ENCODE measurements around the gene USH2A. TPM values are rescaled to one million over a fixed set of nuclear protein-coding genes. Genes with fewer than 3 reads are reported as not detected.

The USH2A gene
- total RNA-seq, 6 donors from 2014 or later = under 0.01 to 0.11 TPM; not detected in 4

DNA sequence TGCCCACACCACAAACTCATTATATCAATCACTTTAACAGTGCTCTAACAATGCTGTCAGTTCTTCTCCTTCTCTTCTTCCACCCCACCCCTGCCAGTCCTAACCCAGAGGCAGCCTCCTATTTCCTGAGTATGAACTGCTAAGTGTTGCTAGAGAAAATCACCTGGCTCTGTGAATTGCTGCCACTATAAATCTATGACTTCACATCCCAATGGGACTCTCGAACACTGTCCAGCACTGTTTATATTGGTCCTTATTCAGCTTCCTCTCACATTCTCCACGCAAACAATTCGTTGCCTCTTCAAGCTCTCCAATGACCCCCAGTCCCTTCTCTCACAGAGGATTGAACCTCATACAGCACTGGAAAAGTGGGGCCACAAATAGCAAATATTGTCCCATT lies 27.0 kb upstream of the USH2A start:
- 37 to 38% methylated on average over 3 of the region's 3 CpGs for WGBS, 2 donors
- H3K4me3 ChIP-seq = no peak overlapping the region
- H3K4me1 ChIP-seq = no peaks in the 10 kb centered on the region
- no peaks in the 10 kb centered on the region for H3K36me3 ChIP-seq
- no peak for TF ChIP-seq POLR2A (IDR thresholded peaks at IDR 0.05)
- no peak for TF ChIP-seq POLR2AphosphoS5 (IDR thresholded peaks at IDR 0.05)
- TF ChIP-seq, protein P1, sequence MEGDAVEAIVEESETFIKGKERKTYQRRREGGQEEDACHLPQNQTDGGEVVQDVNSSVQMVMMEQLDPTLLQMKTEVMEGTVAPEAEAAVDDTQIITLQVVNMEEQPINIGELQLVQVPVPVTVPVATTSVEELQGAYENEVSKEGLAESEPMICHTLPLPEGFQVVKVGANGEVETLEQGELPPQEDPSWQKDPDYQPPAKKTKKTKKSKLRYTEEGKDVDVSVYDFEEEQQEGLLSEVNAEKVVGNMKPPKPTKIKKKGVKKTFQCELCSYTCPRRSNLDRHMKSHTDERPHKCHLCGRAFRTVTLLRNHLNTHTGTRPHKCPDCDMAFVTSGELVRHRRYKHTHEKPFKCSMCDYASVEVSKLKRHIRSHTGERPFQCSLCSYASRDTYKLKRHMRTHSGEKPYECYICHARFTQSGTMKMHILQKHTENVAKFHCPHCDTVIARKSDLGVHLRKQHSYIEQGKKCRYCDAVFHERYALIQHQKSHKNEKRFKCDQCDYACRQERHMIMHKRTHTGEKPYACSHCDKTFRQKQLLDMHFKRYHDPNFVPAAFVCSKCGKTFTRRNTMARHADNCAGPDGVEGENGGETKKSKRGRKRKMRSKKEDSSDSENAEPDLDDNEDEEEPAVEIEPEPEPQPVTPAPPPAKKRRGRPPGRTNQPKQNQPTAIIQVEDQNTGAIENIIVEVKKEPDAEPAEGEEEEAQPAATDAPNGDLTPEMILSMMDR (IDR thresholded peaks at IDR 0.05) = no peak
- TF ChIP-seq EP300 (IDR thresholded peaks at IDR 0.05) = no peak
- no peaks in the 10 kb centered on the region for H3K27me3 ChIP-seq
- H3K9me3 ChIP-seq = no peaks in the 10 kb centered on the region
- DNase-seq (no peak), ATAC-seq (ENCODE audit: low FRiP score in 2 of 2) (no peak)
- H3K27ac ChIP-seq = no peak overlapping the region

DNA sequence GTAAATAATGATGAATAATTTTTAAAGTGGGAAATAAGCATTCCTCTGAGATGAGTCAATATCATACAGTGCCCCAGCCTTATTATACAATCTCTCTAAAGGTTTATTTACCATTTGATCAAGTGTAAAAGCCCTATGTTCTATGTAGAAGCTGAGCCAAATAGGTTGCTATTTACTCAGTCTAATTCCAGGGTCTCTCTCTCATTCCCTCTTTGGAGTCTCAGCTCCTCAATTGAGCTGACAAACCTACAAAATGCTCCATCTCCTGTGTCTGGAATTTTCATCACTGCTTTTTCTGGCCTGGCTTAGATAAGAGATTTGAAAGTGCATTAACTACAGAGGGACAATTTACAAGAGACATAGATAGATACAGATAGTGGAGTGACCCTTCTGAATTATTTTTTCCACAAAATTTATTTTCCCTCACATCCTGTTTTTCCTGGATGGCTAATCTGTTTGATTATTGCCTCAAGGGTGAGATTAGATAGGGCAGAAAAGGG lies 24.8 kb upstream of the USH2A start:
- ATAC-seq (ENCODE audit: low FRiP score in 2 of 2) (no peak), DNase-seq (no peak)
- Histone ChIP-seq H3K36me3 (no peaks in the 10 kb centered on the region), H3K4me3 (no peak overlapping the region), H3K4me1 (no peaks in the 10 kb centered on the region), H3K27ac (no peak overlapping the region), H3K27me3 (no peaks in the 10 kb centered on the region), H3K9me3 (no peaks in the 10 kb centered on the region)
- no peak for TF ChIP-seq POLR2AphosphoS5 (IDR thresholded peaks at IDR 0.05)
- TF ChIP-seq, protein P1 (IDR thresholded peaks at IDR 0.05) = no peak

DNA sequence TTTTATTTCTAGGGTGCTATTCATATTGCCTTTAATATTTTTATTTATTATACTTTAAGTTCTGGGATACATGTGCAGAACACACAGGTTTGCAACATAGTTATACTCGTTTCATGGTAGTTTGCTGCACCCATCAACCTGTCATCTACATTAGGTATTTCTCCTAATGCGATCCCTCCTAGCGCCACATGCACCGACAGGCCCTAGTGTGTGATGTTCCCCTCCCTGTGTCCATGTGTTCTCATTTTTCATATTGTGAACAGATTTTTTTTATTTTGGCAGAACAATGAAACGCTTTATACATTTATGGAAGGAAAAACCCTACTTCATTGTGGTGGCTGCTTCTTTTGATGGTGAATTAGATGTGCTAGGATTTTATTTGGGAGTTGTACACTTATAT lies 14.4 kb upstream of the USH2A start:
- WGBS, 2 donors = 85 to 93% methylated on average over 5 of the region's 5 CpGs
- Histone ChIP-seq H3K4me1 (no peaks in the 10 kb centered on the region), H3K27ac (no peak overlapping the region), H3K9me3 (no peaks in the 10 kb centered on the region), H3K4me3 (no peak overlapping the region), H3K36me3 (no peaks in the 10 kb centered on the region), H3K27me3 (no peaks in the 10 kb centered on the region)
- ATAC-seq (ENCODE audit: low FRiP score in 2 of 2) (no peak), DNase-seq (no peak)
- TF ChIP-seq, protein P1 (IDR thresholded peaks at IDR 0.05) = no peak
- TF ChIP-seq POLR2A (IDR thresholded peaks at IDR 0.05) (no peak), POLR2AphosphoS5 (IDR thresholded peaks at IDR 0.05) (no peak), EP300 (IDR thresholded peaks at IDR 0.05) (no peak)

DNA sequence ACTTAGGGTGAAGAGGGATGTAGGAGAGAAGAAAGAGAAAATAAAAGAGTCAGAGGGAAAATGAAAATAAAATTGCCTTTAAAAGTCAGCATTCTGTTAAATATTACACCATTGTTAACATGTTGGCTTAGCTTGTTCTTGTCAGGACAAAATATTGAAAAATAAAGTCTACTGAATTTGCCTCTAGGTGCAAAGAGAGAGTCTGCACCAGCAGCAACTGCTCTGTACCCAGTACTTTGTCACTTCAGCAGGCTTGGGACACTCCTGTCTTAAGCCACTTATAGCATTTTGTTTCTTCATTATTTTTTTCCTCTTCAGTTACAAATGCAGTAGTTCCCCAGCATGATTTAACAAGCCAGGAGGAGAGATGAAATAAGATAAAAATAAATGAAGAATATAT lies 11.0 kb upstream of the USH2A start:
- no peaks in the 10 kb centered on the region for H3K36me3 ChIP-seq
- ATAC-seq (ENCODE audit: low FRiP score in 2 of 2) (no peak), DNase-seq (no peak)
- H3K27me3 ChIP-seq = no peaks in the 10 kb centered on the region
- no peaks in the 10 kb centered on the region for H3K9me3 ChIP-seq
- no peaks in the 10 kb centered on the region for H3K4me1 ChIP-seq
- H3K4me3 ChIP-seq = no peak overlapping the region
- TF ChIP-seq, protein P1 (IDR thresholded peaks at IDR 0.05) = no peak
- TF ChIP-seq POLR2AphosphoS5 (IDR thresholded peaks at IDR 0.05) (no peak), EP300 (IDR thresholded peaks at IDR 0.05) (no peak)
- no peak overlapping the region for H3K27ac ChIP-seq

DNA sequence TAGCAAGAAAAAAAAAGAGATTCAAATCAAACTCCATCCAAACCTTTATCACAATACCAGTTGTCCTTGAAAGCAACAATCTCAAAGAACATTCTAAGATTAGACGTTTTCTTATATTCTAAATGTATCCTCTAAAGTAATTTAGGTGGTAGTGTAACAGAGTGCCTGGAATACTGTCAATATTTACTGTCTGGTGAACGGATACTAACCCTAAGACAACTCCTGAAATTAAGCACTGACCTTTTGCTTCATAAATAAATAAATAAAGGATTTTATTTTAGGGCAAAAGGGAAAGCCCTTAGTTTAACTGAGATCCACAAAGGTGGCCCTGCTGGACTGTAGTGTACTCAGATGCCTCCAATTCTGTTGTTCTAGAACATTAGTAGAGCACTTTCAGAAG lies 9.9 kb upstream of the USH2A start:
- no peak for ATAC-seq (ENCODE audit: low FRiP score in 2 of 2)
- H3K27ac ChIP-seq = no peak overlapping the region
- no peaks in the 10 kb centered on the region for H3K36me3 ChIP-seq
- no peaks in the 10 kb centered on the region for H3K4me1 ChIP-seq
- 71 to 73% methylated on average over 2 of the region's 2 CpGs for WGBS, 2 donors
- no peaks in the 10 kb centered on the region for H3K27me3 ChIP-seq
- TF ChIP-seq, protein P1 (IDR thresholded peaks at IDR 0.05) = no peak
- TF ChIP-seq EP300 (IDR thresholded peaks at IDR 0.05) (no peak), POLR2A (IDR thresholded peaks at IDR 0.05) (no peak), POLR2AphosphoS5 (IDR thresholded peaks at IDR 0.05) (no peak)
- no peak overlapping the region for H3K4me3 ChIP-seq
- DNase-seq = no peak
- no peaks in the 10 kb centered on the region for H3K9me3 ChIP-seq
